NCI-H345 (cell line): Measurements from ENCODE around the gene ABCA12.

ENCODE experiments used
- DNase-seq: peaks from one replicate; lab custom pipeline; 2025; lab: John Stamatoyannopoulos, UW

The ABCA12 gene

DNA sequence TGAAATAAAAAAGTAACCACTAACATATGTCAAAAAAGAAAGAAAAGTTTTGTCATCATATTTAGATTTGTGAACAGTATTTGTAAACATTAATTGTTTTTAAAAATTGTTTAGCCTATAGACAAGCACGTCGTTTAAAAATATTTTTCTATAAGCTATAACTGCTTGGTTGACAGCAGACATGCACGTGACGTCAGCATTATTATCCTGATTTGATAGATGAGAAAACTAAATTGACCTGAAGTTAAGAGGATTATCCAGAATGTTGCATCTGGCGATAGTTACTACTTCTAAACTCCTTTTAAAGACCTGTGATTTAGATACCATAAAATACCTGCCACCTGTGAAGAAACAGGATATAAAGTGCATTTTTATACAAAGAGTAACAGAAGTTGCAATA is 172.0 kb downstream of the ABCA12 start:
- DNase-seq = no peak

DNA sequence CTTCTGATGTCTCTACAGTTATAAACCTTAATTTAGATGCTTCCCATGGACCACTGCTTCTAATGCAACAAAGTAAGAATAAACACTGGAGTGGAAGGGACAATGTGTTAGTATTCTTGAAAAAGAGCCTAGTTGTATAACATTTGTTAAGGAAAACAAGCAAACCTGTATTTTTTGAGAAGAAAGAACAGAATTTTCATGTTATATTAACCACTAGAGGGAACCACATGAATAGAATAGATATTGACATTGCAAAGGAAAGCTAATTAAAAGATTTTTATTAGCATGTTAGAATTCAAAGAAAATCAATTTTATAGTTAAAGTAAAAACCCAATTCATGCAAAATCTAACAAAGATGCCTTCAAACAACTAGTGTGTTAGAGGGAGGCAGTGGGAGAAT is 177.7 kb downstream of the ABCA12 start:
- no peak for DNase-seq

DNA sequence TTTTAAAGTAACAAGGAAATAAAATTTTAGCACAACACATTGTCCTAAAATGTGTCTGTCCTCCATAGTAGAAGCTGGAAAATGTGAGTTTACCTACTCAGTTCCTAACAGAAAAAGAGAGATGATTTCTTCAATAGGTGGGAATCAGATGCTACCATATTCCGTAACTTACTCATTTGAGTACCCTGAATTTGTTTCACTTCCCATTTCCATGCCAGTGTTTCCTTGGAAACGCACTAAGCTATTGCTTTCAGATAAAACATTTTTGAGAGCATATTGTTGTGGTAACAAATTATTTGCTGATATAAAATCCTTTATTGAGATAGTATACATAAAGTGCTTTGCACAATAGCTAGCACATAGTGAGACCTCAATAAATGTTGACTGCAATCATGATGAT is 191.5 kb downstream of the ABCA12 start:
- DNase-seq = no peak

DNA sequence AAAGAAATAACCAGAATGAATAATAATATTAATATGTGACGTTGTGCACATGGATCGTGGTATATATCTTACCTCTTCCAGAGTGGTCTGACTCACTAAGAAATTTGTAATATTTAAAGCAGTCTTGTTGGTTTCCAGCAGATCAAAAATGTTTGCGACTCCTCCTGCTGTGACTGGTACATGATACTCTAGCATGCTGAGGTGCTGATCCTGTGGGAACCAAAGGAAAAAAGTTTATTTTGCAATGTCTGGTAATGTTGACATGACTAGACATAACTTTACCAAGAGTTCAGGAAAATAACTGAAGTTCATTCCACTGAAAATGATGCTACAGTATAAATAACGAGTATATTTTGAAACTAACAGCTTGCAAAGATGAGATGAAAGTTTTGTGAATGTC is 204.4 kb downstream of the ABCA12 start:
- no peak for DNase-seq

DNA sequence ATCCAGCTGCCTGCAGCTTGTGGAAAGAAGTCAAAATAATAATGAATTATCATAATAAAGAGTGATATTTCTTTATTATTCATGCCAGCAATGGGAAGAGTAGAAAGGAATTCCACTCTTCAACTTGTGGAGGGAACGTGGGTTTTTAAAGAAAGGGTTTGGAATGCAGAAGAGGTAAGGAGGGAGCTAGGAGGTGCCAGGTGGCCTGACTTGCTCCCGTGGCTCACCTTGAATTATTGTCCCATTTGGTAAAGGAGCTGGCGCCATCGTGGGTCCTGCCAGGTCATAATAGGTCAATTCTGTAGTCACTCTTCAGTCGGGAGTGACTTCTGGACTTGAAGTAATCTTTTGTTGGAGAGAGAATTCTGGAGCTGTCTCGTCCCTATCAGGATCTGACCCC is 233.8 kb downstream of the ABCA12 start:
- no peak for DNase-seq

DNA sequence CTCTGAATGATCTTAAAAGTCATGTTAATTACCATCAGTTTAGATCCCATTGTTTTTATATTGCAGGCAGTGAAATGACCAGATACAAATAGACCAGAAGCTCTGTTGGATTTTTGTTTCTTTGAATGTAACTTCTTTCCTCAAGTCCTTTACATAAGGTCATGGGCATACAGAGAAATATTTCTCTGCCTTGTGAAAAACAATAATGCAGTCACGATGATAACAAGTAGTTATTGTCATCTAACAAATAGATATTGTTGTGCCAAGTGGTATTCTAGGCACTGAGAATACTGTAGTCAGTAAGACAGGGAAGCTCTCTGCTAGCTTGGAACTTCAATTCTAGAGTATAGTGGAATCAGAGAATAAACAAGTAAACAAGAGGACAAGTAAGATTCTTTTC is 234.2 kb downstream of the ABCA12 start:
- no peak for DNase-seq

DNA sequence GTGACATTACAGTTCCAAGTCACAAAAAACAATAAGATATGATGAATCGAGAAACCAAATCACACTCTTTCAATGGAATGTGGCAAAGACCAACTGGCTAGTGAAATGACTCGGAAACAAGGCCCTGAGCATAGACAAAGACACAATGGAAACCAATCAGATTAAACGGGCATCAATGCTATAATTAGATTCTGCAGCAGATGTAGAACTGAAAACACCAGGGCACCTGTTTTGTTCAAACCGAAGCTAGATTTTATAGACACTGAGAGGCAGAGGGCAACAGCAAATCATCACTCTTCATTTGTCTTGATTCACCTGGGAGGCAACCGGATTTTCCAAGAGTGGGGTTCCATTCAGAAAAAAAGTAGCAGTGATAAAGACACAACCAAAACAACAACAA is 236.1 kb downstream of the ABCA12 start:
- DNase-seq = peak; percentile 17

DNA sequence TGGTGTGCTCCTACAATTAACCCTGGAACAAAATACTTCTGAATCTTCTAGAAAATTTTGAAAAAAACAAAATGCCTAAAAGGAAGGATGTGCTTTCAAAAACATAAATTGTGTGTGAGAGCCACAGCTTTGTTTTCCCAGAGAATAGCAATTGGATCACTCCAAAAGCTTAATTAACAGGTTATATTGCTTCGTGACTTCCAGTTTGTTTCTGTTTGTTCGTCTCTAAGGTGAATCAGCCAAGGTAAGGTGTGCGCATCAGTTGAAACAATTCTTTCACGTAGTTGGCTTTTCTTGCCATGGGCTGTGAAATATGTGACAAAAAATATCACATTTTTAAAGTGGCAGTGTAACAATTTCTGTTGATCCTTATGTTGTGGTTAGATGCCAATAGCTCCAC is 238.7 kb downstream of the ABCA12 start:
- no peak for DNase-seq

DNA sequence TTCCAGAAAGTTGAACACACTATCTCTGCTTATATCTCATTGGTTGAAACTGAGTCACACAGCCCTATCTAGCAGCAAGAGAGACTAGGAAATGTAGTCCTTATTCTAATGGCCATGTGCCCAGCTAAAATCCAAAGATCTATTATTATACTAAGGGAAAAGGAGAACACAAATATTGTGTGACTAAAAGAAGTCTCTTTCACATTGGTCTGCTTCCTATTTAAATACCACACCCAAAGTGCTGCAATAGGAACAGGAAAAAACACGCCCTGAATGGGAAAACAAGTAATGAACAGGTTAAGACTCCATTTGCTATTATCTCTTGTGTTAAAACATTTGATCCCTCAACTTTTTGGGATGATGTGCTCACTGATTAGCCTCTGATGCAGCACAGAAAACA is 242.2 kb downstream of the ABCA12 start:
- DNase-seq = no peak

DNA sequence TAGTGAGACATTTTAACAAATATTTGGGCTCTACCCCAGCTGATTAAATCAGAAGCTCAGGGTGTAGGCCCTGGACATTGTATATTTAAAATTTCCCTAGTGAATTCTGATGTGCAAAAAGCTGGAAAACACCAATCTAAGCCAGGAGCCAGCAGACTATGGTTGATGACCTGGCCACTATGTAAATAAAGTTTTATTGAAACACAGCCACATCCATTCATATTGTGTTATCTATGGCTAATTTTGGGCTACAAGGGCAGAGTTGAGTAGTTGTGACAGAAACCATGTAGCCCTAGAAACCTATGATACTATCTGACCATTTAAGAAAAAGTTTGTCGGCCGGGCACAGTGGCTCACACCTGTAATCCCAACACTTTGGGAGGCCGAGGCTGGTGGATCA is 243.0 kb downstream of the ABCA12 start:
- no peak for DNase-seq

DNA sequence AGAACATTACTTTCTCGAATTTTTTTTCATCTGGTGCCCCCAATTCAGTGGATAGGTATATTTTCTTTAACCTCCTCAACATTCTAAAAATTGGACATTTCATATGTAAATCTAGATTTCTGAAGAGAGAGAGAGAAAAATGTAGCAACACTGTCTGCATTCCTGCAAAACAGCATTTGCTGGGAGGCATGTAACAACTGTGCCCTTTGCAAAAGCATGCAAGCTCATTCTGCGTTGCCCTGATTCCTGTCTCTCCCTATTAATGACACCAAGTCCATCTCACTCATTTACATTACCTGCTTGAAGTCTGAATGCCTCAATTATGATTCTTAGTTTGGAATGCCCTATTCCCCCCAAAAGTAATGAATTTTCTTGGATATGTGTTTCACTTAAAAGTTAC is 249.1 kb downstream of the ABCA12 start:
- DNase-seq = no peak

DNA sequence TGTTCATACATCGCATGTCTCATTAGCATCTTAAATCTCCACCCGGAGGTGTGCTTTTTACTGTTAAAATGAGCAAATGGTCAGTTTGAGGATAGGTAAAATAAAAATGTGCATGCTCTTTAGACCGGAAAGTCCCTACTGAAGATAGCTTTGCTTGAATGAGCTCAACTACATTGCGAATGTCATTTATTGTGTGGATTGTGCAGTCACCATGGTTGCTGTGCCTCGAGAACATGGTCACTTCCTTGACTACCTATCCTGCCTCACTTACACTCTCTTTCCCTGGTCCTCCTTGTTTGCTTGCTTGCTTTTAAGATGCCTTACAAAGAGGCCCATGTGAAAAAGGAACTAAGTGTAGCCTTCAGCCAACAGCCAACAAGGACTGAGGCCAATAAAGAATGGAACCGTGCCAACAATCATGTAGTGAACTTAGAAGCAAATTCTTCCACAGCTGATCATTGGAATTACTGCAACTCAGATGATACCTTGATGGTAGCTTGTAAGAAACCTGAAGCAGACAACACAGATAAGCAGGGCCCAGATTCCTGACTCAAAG is 256.7 kb downstream of the ABCA12 start:
- no peak for DNase-seq
